Mesendoderm (in vitro differentiated cells): Measurements from ENCODE around the gene ASF1B.

ENCODE experiments used
- DNase-seq: peaks from one replicate; pipeline ENCODE4 v3.0.0; 2013
- H2AK5ac ChIP-seq: 2 replicates; pipeline ENCODE4 v1.6.1; 2013; ENCODE audit warnings: low read length, inconsistent platforms
- H2BK120ac ChIP-seq: 2 replicates; pipeline ENCODE4 v1.6.1; 2013; ENCODE audit warnings: low read depth, mild to moderate bottlenecking, low read length, moderate library complexity, mixed read lengths
- H2BK15ac ChIP-seq: replicated peaks from 2 replicates; pipeline ENCODE4 v1.6.1; 2013; ENCODE audit warnings: low read depth, mild to moderate bottlenecking, moderate library complexity
- H2BK5ac ChIP-seq: 2 replicates; pipeline ENCODE4 v1.6.1; 2013; ENCODE audit warnings: low read length, inconsistent platforms
- H3K18ac ChIP-seq: 2 replicates; pipeline ENCODE4 v1.6.1; 2013; ENCODE audit warnings: mild to moderate bottlenecking, low read length, mixed read lengths
- H3K23ac ChIP-seq: one replicate; pipeline ENCODE4 v1.6.1; 2013; ENCODE audit warnings: low read length
- H3K27ac ChIP-seq: 2 replicates; pipeline ENCODE4 v1.5.1; 2013; ENCODE audit warnings: low read depth, mild to moderate bottlenecking, inconsistent platforms, low read length, moderate library complexity
- H3K27me3 ChIP-seq: 2 replicates; pipeline ENCODE4 v1.6.1; 2013; ENCODE audit warnings: low read length, control low read depth, mild to moderate bottlenecking, inconsistent platforms; ENCODE audit not compliant: insufficient read depth, poor library complexity
- H3K36me3 ChIP-seq: 2 replicates; pipeline ENCODE4 v1.6.1; 2013; ENCODE audit warnings: low read length, inconsistent platforms; ENCODE audit not compliant: control insufficient read depth, insufficient read depth
- H3K4ac ChIP-seq: one replicate; pipeline ENCODE4 v1.6.1; 2013; ENCODE audit warnings: low read depth, mild to moderate bottlenecking, low read length, moderate library complexity
- H3K4me1 ChIP-seq: 2 replicates; pipeline ENCODE4 v1.6.1; 2013; ENCODE audit warnings: low read depth, low read length, inconsistent platforms; ENCODE audit not compliant: control insufficient read depth
- H3K4me2 ChIP-seq: 2 replicates; pipeline ENCODE4 v1.6.1; 2013; ENCODE audit warnings: low read length
- H3K4me3 ChIP-seq: 2 replicates; pipeline ENCODE4 v1.5.1; 2013; ENCODE audit warnings: mild to moderate bottlenecking, low read length
- H3K56ac ChIP-seq: one replicate; pipeline ENCODE4 v1.6.1; 2013; ENCODE audit warnings: low read length
- H3K79me1 ChIP-seq: 2 replicates; pipeline ENCODE4 v1.6.1; 2013; ENCODE audit warnings: low read length, inconsistent platforms
- H3K79me2 ChIP-seq: 2 replicates; pipeline ENCODE4 v1.6.1; 2013; ENCODE audit warnings: mild to moderate bottlenecking, low read length; ENCODE audit not compliant: control insufficient read depth, insufficient read depth
- H3K9ac ChIP-seq: 2 replicates; pipeline ENCODE4 v1.6.1; 2013; ENCODE audit warnings: low read length, inconsistent platforms
- H4K5ac ChIP-seq: one replicate; pipeline ENCODE4 v1.6.1; 2013; ENCODE audit warnings: low read length
- H4K8ac ChIP-seq: one replicate; pipeline ENCODE4 v1.6.1; 2013; ENCODE audit warnings: low read depth, mild to moderate bottlenecking, control low read depth, low read length, moderate library complexity
- WGBS: extraction: QIAGEN DNeasy Blood & Tissue Kit; methylation state at CpG from one replicate; pipeline ENCODE4 v1.1.7; 2013; ENCODE audit warnings: low lambda C conversion rate, missing lambda C conversion rate; ENCODE audit not compliant: insufficient coverage; ENCODE audit errors: extremely low coverage; 5-methylcytosine and 5-hydroxymethylcytosine counted together

The ASF1B gene

DNA sequence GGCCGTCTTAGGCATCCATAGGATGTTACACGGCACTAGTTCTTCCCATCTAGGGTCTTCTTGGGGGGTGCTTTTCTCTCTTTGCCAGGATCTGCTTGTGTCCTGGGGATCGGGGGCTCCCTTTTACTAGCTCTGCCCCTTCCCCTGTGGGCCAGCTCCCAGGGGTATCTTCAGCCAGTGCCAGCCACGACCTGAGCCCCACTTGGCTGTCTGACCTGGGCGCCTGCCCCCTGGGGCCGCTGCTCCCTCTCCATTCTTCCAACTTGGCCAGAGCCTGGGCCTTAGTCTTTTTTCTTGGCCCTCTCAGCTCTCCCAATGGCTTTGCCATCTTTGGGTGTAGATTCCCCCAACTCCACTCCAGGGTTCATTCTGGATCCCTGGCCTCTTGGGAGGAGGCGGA, 21.9 kb downstream of the ASF1B start:
- peaks cover 13% of the 10 kb centered on the region for H3K4me1 ChIP-seq
- no peak overlapping the region for H2BK5ac ChIP-seq
- H3K56ac ChIP-seq = no peak overlapping the region
- H2BK15ac ChIP-seq = no peak overlapping the region
- no peak for DNase-seq
- H3K9ac ChIP-seq = no peak overlapping the region
- no peak overlapping the region for H3K27ac ChIP-seq
- no peak overlapping the region for H4K8ac ChIP-seq
- no CpG with 5 or more reads among the region's 7 CpGs for WGBS
- H3K4ac ChIP-seq = no peak overlapping the region
- H3K27me3 ChIP-seq = no peaks in the 10 kb centered on the region
- peaks cover 4% of the 10 kb centered on the region for H3K79me1 ChIP-seq
- H2AK5ac ChIP-seq = no peak overlapping the region
- no peak overlapping the region for H3K4me2 ChIP-seq
- no peak overlapping the region for H3K4me3 ChIP-seq
- H3K36me3 ChIP-seq = peaks cover 1% of the 10 kb centered on the region
- H3K18ac ChIP-seq = no peak overlapping the region
- no peak overlapping the region for H2BK120ac ChIP-seq
- no peak overlapping the region for H4K5ac ChIP-seq
- H3K23ac ChIP-seq = no peak overlapping the region
- no peaks in the 10 kb centered on the region for H3K79me2 ChIP-seq

DNA sequence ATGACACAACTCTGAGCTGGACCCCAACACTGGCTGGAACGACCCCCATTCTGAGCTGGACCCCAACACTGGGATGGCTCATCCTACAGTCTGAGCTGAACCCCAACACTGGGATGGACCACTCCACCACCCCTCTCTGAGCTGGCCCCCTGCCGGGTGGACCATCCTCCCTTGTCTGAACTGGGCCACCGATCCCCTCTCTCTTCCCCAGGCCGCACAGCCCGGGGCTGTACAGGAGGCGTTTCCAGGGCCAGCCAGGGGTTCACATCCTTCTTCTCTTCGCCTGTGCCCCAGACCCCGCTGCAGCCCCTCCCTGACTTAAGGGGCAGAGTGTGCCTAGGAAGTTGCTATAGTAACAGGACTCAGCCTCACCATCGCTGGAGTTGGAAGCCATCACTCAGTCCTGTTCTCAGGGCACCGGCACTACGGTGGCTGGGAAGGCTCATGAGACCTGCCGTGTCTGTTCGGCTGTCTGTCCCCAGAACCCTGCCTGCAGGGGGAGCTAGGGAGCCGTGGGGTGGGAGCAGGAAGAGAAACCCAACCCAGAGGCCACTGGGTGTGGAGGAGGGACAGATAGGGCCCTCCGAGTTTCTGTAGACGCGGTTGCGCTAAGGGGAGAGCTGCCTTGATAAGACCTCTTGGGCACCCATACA, 22.5 kb downstream of the ASF1B start:
- no peak overlapping the region for H3K4me2 ChIP-seq
- WGBS = no CpG with 5 or more reads among the region's 18 CpGs
- H3K79me1 ChIP-seq = peaks cover 4% of the 10 kb centered on the region
- peaks cover 1% of the 10 kb centered on the region for H3K36me3 ChIP-seq
- H2BK5ac ChIP-seq = no peak overlapping the region
- no peaks in the 10 kb centered on the region for H3K79me2 ChIP-seq
- no peak overlapping the region for H2BK15ac ChIP-seq
- no peak overlapping the region for H2BK120ac ChIP-seq
- peak; percentile 60 for DNase-seq
- no peak overlapping the region for H3K4ac ChIP-seq
- no peak overlapping the region for H3K4me3 ChIP-seq
- peaks cover 13% of the 10 kb centered on the region for H3K4me1 ChIP-seq
- no peak overlapping the region for H4K5ac ChIP-seq
- H3K23ac ChIP-seq = no peak overlapping the region
- H3K27me3 ChIP-seq = no peaks in the 10 kb centered on the region
- H3K18ac ChIP-seq = no peak overlapping the region
- H4K8ac ChIP-seq = no peak overlapping the region
- no peak overlapping the region for H3K9ac ChIP-seq
- H3K27ac ChIP-seq = no peak overlapping the region
- no peak overlapping the region for H3K56ac ChIP-seq
- H2AK5ac ChIP-seq = no peak overlapping the region

DNA sequence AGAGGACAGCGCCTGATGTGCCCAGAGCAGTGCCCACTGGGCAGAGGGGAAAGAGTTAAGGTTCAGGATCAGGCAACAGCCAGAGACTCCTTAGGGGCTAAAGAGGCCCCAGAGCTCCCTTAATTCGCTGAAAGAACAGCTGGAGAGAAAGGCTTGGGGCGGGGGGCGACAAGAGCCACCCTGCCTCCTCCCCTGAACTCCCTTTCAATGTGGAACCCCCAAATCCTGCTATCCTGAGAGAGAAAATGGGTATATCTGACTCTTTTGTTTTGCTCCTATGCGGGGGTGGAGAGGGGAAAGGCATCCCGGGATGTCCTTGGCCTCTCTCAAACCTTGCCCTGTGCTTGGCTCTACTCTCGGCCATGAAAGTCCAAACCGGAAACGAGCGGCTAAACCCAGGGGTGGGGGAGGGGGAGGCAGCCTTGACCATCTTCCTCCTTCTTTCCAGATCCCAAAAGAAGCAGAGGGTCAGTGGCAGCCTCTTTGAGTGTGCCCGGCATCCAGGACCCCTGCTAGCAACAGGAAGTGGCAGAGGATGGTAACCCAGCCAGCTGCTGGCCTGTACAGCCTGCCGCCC, 23.5 kb downstream of the ASF1B start:
- WGBS = no CpG with 5 or more reads among the region's 12 CpGs
- peaks cover 9% of the 10 kb centered on the region for H3K4me1 ChIP-seq
- H4K8ac ChIP-seq = no peak overlapping the region
- H3K27me3 ChIP-seq = no peaks in the 10 kb centered on the region
- no peaks in the 10 kb centered on the region for H3K79me2 ChIP-seq
- DNase-seq = no peak
- H3K23ac ChIP-seq = no peak overlapping the region
- no peak overlapping the region for H3K18ac ChIP-seq
- H3K27ac ChIP-seq = no peak overlapping the region
- H3K9ac ChIP-seq = peak overlapping the region; percentile 24
- no peaks in the 10 kb centered on the region for H3K36me3 ChIP-seq
- H3K4me2 ChIP-seq = no peak overlapping the region
- H3K4me3 ChIP-seq = no peak overlapping the region
- no peak overlapping the region for H2AK5ac ChIP-seq
- H3K79me1 ChIP-seq = peaks cover 4% of the 10 kb centered on the region
- H3K4ac ChIP-seq = no peak overlapping the region
- peak overlapping the region; percentile 23 for H2BK5ac ChIP-seq
- H3K56ac ChIP-seq = peak overlapping the region; percentile 59
- H2BK15ac ChIP-seq = no peak overlapping the region
- no peak overlapping the region for H2BK120ac ChIP-seq
- H4K5ac ChIP-seq = no peak overlapping the region

- DNase-seq = no peak
- H2BK5ac ChIP-seq = peak overlapping the region; percentile 23
- H4K8ac ChIP-seq = no peak overlapping the region
- no peak overlapping the region for H3K23ac ChIP-seq
- H3K79me2 ChIP-seq = no peaks in the 10 kb centered on the region
- no peak overlapping the region for H3K4me2 ChIP-seq
- H3K79me1 ChIP-seq = peaks cover 4% of the 10 kb centered on the region
- no peaks in the 10 kb centered on the region for H3K27me3 ChIP-seq
- no peak overlapping the region for H3K27ac ChIP-seq
- no peak overlapping the region for H3K4me3 ChIP-seq
- no peak overlapping the region for H2BK120ac ChIP-seq
- H3K9ac ChIP-seq = peak overlapping the region; percentile 24
- no peak overlapping the region for H3K18ac ChIP-seq
- no peak overlapping the region for H2AK5ac ChIP-seq
- no peak overlapping the region for H4K5ac ChIP-seq
- no peak overlapping the region for H3K4ac ChIP-seq
- peaks cover 9% of the 10 kb centered on the region for H3K4me1 ChIP-seq
- no peak overlapping the region for H2BK15ac ChIP-seq
- WGBS = no CpG with 5 or more reads among the region's 12 CpGs
- no peaks in the 10 kb centered on the region for H3K36me3 ChIP-seq
- peak overlapping the region; percentile 58 for H3K56ac ChIP-seq
Observed at GRCh38 chr19:14112051-14112808, 24.2 kb downstream of the ASF1B start.

DNA sequence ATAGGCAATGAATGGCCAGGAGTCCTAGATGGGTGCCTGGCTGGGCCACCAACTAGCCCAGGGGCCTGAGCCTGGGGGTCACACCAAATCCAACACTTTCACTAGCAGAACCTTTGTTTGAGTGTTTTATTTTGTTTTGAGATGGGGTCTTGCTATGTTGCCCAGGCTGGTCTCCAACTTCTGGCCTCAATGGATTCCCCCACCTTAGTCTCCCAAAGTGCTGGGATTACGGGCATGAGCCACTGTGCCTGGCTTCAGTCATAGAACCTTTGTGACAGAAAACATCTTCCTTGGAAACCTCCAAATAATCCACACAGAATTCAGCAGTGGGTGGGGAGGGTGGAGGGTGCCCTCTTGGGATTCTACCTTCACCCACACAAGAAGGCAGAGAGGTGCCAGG, 24.9 kb downstream of the ASF1B start:
- Histone ChIP-seq H3K36me3 (no peaks in the 10 kb centered on the region), H4K8ac (no peak overlapping the region), H3K4ac (no peak overlapping the region), H2AK5ac (no peak overlapping the region), H3K27ac (no peak overlapping the region), H2BK5ac (no peak overlapping the region), H3K79me1 (peaks cover 2% of the 10 kb centered on the region), H2BK120ac (no peak overlapping the region), H3K79me2 (no peaks in the 10 kb centered on the region), H3K18ac (no peak overlapping the region), H3K4me1 (peaks cover 7% of the 10 kb centered on the region), H3K23ac (no peak overlapping the region), H4K5ac (no peak overlapping the region), H3K9ac (no peak overlapping the region), H3K27me3 (no peaks in the 10 kb centered on the region), H3K4me2 (no peak overlapping the region), H3K4me3 (no peak overlapping the region), H2BK15ac (no peak overlapping the region), H3K56ac (no peak overlapping the region)
- no peak for DNase-seq
- no CpG with 5 or more reads among the region's 1 CpG for WGBS
